GM18511 (cell line): ENCODE results near the gene OR10Z1.

Experiments used
- ATAC-seq: cut with Tn5 transposase; IDR thresholded peaks from one replicate; pipeline ENCODE4 v1.9.1; 2021; ENCODE audit warnings: mild to moderate bottlenecking, moderate library complexity; ENCODE audit not compliant: unreplicated experiment

OR10Z1 gene, protein sequence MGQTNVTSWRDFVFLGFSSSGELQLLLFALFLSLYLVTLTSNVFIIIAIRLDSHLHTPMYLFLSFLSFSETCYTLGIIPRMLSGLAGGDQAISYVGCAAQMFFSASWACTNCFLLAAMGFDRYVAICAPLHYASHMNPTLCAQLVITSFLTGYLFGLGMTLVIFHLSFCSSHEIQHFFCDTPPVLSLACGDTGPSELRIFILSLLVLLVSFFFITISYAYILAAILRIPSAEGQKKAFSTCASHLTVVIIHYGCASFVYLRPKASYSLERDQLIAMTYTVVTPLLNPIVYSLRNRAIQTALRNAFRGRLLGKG

GRCh38 chr1:158604968-158605367 lies at the start of gene OR10Z1:
OR10Z1 (plus strand) TSS chr1:158605268; CDS start chr1:158606439, 1,171 bp downstream.
- no peak for ATAC-seq

DNA sequence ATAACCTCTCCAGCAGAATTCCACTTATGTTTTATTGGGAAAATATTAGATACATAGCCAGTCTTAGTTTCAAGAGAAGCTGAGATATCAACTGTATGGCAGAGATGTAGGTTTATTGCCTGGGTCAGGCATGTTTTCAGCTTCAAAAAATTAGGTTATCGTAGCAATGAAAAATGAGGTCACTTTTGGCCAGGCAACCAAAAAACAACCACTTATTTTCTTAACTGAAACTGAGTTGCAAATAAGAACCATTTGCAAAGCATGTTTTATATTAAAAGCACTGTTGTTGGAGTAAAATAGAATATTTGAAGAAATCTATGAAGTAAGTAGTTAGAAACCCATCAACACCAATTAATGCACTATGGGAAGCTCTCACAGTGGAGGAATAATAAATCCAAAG lies 45.4 kb upstream of the OR10Z1 start:
- no peak for ATAC-seq

GRCh38 chr1:158563853-158564252 lies 41.2 kb upstream of the OR10Z1 start:
- ATAC-seq, result no peak

DNA sequence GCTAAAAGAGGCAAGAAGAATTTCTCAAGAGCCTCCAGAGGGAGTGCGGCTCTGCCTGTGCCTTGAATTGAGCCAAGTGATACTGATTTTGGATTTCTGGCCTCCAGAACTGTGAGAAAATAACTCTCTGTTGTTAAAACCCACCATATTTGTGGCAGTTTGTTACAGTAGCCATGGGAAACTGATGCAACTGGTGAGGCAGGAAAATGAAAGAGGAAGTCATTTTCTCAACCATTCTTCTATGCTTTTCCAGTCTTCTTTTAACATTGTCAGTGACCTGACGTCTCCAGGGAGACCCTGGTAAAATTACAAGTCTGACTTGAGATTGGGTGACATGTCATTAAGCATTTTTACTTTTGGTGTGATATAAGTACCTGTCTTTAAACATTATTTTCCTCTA lies 40.5 kb upstream of the OR10Z1 start:
- ATAC-seq, result no peak

DNA sequence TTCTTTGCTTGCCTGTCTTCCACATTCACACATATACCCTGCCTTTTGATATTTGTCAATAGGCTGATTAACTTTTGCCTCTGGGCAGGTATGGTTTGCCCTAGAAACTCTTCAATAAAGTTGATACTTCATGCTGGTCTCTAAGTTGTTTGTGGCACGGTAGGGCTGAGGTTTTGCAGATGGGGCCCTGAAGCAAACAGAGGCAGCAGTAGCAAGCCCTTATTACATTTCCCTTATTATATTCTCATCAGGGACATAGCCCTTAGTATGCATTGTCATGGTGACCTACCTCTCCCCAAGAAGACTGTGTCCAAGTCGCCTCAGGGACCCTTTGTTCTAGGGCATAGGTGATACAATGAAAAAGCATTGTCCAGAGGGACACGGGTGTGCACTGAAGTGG lies 34.6 kb upstream of the OR10Z1 start, which contains the start of gene OR6P1:
Gene OR6P1, minus strand, starts transcription at position 101 of the 400 bp plus-strand sequence. CDS start 6,976 bp downstream, outside the sequence.
- ATAC-seq, result no peak

DNA sequence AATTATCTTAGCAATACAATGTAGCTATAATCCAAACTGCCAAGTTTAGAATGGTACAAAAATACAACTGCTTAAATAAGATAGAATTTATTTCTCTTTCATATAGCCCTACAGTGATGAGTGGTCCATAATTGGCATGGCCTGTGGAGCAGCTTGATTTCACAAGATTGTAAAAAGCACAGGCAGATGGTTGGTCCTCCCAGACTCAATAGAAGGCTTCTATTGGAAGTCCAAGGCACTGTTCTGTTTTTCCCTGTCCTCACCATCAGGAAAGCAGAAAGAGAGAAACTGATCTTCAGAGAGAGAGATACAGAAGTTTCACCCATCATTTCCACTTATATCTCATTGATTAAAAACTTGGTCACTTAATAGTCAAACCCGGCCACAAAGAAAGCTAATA lies 32.8 kb upstream of the OR10Z1 start:
- ATAC-seq, result no peak

DNA sequence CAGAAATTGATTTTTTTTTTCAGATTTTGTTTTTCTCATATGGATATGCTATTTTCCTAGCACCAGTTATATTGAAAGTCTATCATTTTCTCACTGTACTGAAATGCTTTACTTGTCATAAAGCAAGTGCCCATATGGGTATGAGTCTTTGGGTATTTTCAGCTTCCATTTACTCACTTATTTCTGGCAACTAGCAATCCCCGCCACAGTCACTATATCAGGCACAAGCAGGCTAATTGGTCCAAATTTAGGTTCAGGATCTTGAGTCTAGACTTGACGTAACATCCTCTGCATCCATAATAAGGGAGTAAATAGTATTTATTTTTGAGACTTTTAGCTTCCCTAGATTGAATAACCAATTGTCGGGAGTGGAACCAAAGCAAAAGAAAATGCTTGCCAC lies 27.5 kb upstream of the OR10Z1 start:
- no peak for ATAC-seq

GRCh38 chr1:158579733-158580132 lies 25.3 kb upstream of the OR10Z1 start, which contains the start of gene OR10X1:
OR10X1 (minus strand) TSS chr1:158579899; CDS start chr1:158579899, 0 bp downstream.
- no peak for ATAC-seq

DNA sequence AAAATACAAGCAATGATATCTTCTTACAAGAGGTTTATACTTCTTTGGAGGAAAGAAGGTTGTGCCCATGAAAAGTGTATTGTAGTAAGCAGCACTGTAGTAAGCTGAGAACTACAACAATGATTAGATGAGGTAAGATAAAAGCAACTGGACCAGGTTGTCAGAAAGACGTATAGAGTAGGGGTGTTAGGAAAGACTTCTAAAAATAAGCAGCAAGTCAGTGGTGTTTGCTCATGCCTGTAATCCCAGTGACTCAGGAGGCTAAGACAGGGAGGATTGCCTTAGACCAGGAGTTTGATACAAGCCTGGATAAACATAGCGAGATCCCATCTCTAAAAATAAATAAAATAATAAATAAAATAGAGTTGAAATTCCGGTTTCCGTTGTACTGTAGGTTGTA lies 21.1 kb upstream of the OR10Z1 start:
- no peak for ATAC-seq

DNA sequence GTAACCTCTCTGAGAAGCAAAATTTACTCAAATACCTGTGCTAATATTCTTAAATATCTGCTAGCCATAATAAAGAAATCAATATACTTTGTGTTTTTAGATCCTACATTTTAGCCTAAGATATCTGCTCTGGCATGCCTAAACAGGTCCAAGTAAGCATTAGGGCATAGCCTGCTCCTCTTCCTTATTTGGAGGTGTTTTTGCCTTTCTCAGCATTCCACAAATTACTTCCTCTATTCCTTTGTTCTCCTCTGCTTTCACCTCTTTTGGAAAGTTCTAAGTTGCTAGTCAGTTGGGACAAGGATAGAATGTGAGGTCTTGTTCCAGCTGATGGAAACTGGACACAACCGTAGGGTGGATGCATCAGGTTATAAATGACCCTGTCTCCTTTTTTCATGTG lies 18.1 kb upstream of the OR10Z1 start:
- ATAC-seq, result no peak

GRCh38 chr1:158600735-158601134 lies 4.3 kb upstream of the OR10Z1 start:
- ATAC-seq, result no peak

- ATAC-seq, result no peak
Measured at GRCh38 chr1:158607296-158607695, 2.2 kb downstream of the OR10Z1 start.

- ATAC-seq, result no peak
Measured at GRCh38 chr1:158611916-158612315, 6.8 kb downstream of the OR10Z1 start.

DNA sequence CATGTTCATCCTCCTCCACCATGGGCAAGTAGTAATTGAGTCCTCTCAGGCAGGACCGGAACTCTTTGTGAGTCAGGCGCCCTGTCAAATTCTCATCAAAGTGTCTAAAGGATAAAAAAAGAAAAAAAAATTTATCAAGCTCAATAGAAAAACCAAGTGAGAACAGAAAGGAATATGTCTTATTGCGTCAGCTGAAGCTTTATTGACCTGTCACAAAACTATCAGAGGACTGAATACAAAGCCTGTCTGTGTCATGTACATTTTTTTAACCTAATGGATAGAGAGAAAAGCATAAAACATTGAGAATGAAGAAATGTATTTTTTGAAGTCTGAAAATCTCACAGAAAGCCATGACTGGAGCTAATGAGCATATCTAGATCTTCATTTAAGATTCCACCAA lies 8.7 kb downstream of the OR10Z1 start:
- ATAC-seq, result no peak

DNA sequence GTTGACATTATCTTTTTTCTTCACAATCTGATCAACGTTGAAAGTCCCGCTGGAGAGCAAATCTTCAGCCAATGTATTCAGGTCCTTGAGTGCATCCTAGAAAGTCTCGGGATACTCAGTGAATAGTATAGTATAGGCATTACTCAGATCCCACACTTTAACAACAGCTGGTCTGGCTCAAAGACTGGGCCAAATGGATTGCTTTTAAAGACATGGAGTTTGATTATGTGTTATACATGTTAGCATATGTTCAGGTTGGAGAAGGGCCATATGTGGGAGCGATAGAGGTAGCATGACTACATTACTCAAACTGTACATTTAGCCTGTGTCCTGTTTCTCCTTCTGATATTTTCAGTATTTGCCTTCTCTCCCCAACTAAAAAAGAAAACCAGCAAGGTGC lies 33.1 kb downstream of the OR10Z1 start:
- ATAC-seq, result no peak

- ATAC-seq, result no peak
Measured at GRCh38 chr1:158638904-158639303, 33.8 kb downstream of the OR10Z1 start.

GRCh38 chr1:158644449-158644848 lies 39.4 kb downstream of the OR10Z1 start:
- ATAC-seq, result no peak

DNA sequence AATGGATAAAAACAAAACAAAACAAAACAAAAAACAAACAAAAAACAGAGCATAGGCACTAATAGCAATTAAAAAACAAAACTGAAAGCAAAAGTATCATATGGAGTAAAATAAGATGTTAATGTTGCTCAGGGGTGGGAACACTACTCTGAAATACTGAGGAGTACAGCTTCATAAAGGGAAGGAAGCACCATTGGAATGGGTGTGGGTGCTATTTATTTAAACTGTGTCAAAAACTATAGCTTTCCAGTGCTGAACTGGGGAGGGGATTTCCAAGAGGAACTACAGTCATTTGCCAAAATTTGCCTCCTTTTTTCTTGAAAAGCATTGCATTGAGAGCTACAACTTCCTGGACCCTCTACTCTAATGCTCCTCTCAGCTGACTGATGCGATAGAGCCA lies 41.4 kb downstream of the OR10Z1 start:
- ATAC-seq, result no peak

DNA sequence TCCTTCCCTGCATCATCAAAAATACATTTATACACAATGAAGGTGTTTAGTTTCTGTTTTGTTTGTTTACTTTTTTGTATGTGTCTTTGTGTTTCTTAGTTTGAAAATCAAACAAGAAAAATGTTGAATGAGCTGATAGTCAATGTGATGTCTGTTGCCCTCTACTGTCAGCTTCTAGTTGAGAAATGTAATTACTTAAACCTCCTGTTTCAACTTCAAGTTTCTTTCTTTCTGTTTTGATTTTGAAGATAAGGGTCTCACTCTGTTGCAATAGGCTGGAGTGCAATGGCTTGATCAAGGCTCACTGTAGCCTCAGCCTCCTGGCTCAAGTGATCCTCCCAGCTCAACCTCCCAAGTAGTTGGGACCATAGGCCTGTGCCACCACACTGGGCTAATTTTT lies 44.0 kb downstream of the OR10Z1 start:
- no peak for ATAC-seq

DNA sequence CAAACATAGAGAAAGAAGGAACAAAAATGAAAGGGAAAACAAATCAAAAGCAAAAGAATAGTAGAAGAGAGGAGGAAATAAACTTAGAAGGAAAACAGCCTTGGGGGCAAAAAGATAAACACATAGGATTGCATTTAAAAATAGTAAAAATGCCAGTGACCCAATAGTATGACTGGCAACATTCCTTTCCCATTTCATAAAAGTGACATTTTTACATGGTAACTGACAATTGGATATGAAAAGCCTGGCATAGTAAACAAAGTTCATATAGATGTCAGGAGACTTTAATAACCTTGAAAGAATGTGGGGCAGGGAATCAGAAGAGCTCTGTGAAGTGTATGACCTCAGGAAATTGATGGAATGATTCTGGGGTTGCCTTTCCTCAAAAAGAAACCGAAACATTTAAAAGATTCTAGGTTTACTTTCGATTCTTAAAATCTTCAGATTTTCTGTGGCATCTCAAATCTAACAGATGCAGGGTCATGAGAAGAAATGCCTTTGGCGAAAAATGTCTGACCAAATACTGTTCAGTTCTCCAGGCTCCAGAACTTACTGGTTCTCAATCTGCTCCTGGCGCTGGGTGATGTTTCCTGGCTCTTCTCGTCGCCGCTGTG lies 47.8 kb downstream of the OR10Z1 start:
- ATAC-seq, result no peak

GRCh38 chr1:158654086-158654485 lies 49.0 kb downstream of the OR10Z1 start:
- ATAC-seq, result no peak

DNA sequence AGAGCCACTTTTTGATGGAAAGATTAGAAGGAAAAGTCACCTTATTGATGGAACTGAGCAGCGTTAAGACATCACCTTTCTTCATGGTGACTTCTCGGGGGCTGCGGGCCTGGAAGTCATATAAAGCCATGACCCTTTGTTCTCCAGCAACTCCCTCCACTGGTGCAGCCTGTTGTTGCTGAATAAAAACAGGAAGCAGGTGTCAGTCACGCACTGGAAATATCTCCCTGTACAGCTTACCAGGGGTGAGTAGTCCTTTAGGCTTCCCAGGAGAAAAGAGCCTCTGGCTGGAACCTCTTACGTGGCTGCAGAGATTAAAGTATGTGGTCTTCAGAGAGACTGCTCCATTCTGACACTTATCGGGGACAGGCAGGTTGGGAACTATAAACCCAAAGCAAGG lies 49.5 kb downstream of the OR10Z1 start:
- ATAC-seq, result no peak
